ENCODE results near the gene CCDC88C.

- TF ChIP-seq CTCF (IDR thresholded peaks at IDR 0.05) (no peak), POLR2A (IDR thresholded peaks at IDR 0.05) (no peak)
These were observed 145.0 kb downstream of the CCDC88C start for GRCh38 chr14:91272341-91273272.
